Lower lobe of right lung (tissue), 2 donors: ENCODE results near the gene CTPS1. TPM values are rescaled to one million over a fixed set of nuclear protein-coding genes. Genes with fewer than 3 reads are reported as not detected.

Experiments
- ATAC-seq, 2 donors: fragments of 200-7000 bp; cut with Tn5 transposase; one replicate each; pipeline ENCODE4 v1.9.1; 2020 to 2022; ENCODE audit warnings: mild to moderate bottlenecking in 2 of 2, moderate library complexity in 2 of 2
- DNase-seq: peaks from one replicate; pipeline ENCODE4 v3.0.0-alpha.2; 2020
- H3K27ac ChIP-seq: fragments of 200-600 bp; one replicate; pipeline ENCODE4 v1.8.0; 2022
- H3K27me3 ChIP-seq: fragments of 200-600 bp; one replicate; pipeline ENCODE4 v1.8.0; 2022; ENCODE audit warnings: low read depth
- H3K36me3 ChIP-seq: fragments of 200-600 bp; one replicate; pipeline ENCODE4 v1.8.0; 2022; ENCODE audit warnings: mild to moderate bottlenecking
- H3K4me1 ChIP-seq: fragments of 200-600 bp; one replicate; pipeline ENCODE4 v1.8.0; 2022
- H3K4me3 ChIP-seq: fragments of 200-600 bp; one replicate; pipeline ENCODE4 v1.8.0; 2022; ENCODE audit warnings: mild to moderate bottlenecking
- H3K9me3 ChIP-seq: fragments of 200-600 bp; one replicate; pipeline ENCODE4 v1.8.0; 2022
- CTCF ChIP-seq: fragments of 200-600 bp; IDR thresholded peaks from one replicate; pipeline ENCODE4 v1.8.0; 2022; ENCODE audit warnings: antibody characterized with exemption, mild to moderate bottlenecking
- intact Hi-C: fragments of 100-400 bp; cut with DNase I; formaldehyde crosslinking; loops from one replicate; pipeline ENCODE4 v1.11.0; 2022
- total RNA-seq: library from RNA; stranded (reverse); fragmentation: NEBNext Ultra II Directional; extraction: Animal tissue kit (Norgen Biotek cat#: 25700); gene quantifications from one replicate; pipeline ENCODE4 v1.2.1, GENCODE V29; 2021
- donor health status: DM: no; HTN: yes; CAD: no; lungs with severe emphysema.

Gene CTPS1
- total RNA-seq, 1 donor from 2014 or later = 16.2 TPM

- no peak for ATAC-seq
- H3K4me3 ChIP-seq = no peak overlapping the region
- H3K27ac ChIP-seq = no peak overlapping the region
- TF ChIP-seq CTCF = no peak
- no peaks in the 10 kb centered on the region for H3K9me3 ChIP-seq
- no peak for DNase-seq
- H3K27me3 ChIP-seq = no peaks in the 10 kb centered on the region
- peaks cover 58% of the 10 kb centered on the region for H3K36me3 ChIP-seq
- H3K4me1 ChIP-seq = no peaks in the 10 kb centered on the region
- intact Hi-C loops = no loop called here
Measured at GRCh38 chr1:41028034-41028642, 48.6 kb downstream of the CTPS1 start.

GRCh38 chr1:41030872-41031616 is 51.5 kb downstream of the CTPS1 start:
- ATAC-seq (no peak), DNase-seq (no peak)
- no peak for TF ChIP-seq CTCF
- Histone ChIP-seq H3K4me3 (no peak overlapping the region), H3K4me1 (no peaks in the 10 kb centered on the region), H3K9me3 (no peaks in the 10 kb centered on the region), H3K36me3 (peaks cover 71% of the 10 kb centered on the region), H3K27me3 (no peaks in the 10 kb centered on the region), H3K27ac (no peak overlapping the region)
- intact Hi-C loops = no loop called here

GRCh38 chr1:41032147-41032546 is 52.7 kb downstream of the CTPS1 start:
- intact Hi-C loops = no loop called here
- DNase-seq (no peak), ATAC-seq (no peak)
- Histone ChIP-seq H3K4me1 (no peaks in the 10 kb centered on the region), H3K27ac (no peak overlapping the region), H3K9me3 (no peaks in the 10 kb centered on the region), H3K36me3 (peaks cover 78% of the 10 kb centered on the region), H3K27me3 (no peaks in the 10 kb centered on the region), H3K4me3 (no peak overlapping the region)
- no peak for TF ChIP-seq CTCF

GRCh38 chr1:41033272-41033671 is 53.8 kb downstream of the CTPS1 start:
- Histone ChIP-seq H3K27me3 (no peaks in the 10 kb centered on the region), H3K4me1 (no peaks in the 10 kb centered on the region), H3K36me3 (peaks cover 78% of the 10 kb centered on the region), H3K27ac (no peak overlapping the region), H3K9me3 (no peaks in the 10 kb centered on the region), H3K4me3 (no peak overlapping the region)
- intact Hi-C loops = no loop called here
- DNase-seq (no peak), ATAC-seq (no peak)
- no peak for TF ChIP-seq CTCF

- no peaks in the 10 kb centered on the region for H3K9me3 ChIP-seq
- no peaks in the 10 kb centered on the region for H3K27me3 ChIP-seq
- intact Hi-C loops = no loop called here
- H3K4me1 ChIP-seq = no peaks in the 10 kb centered on the region
- peaks cover 66% of the 10 kb centered on the region for H3K36me3 ChIP-seq
- no peak overlapping the region for H3K27ac ChIP-seq
- no peak for DNase-seq
- no peak for ATAC-seq
- no peak for TF ChIP-seq CTCF
- no peak overlapping the region for H3K4me3 ChIP-seq
Measured at GRCh38 chr1:41037116-41037903, 57.8 kb downstream of the CTPS1 start.
